ENCODE data around the gene HDGF. TPM values are rescaled to one million over a fixed set of nuclear protein-coding genes. Genes with fewer than 3 reads are reported as not detected.

HDGF gene
- total and polyA plus RNA-seq, 9 of the 15 experiments (the other 6 are each of a cell fraction or from before 2014, with no cell fraction given), result 38.8 to 601 (median 400) TPM

GRCh38 chr1:156692925-156693847 is 58.3 kb downstream of the HDGF start (continued):
- no peak for TF ChIP-seq ZNF609 (CRISPR knock-in tag; IDR thresholded peaks at IDR 0.05; ENCODE audit: borderline replicate concordance)
- TF ChIP-seq, protein P1, sequence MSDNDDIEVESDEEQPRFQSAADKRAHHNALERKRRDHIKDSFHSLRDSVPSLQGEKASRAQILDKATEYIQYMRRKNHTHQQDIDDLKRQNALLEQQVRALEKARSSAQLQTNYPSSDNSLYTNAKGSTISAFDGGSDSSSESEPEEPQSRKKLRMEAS (CRISPR knock-in tag; IDR thresholded peaks at IDR 0.05), result no peak
- TF ChIP-seq GTF2F1 (IDR thresholded peaks at IDR 0.05; ENCODE audit: low read depth, low read length), result no peak
- TF ChIP-seq ZSCAN29 (IDR thresholded peaks at IDR 0.05), result no peak
- no peak for TF ChIP-seq ZNF75A (CRISPR knock-in tag; IDR thresholded peaks at IDR 0.05)
- TF ChIP-seq SIRT6 (IDR thresholded peaks at IDR 0.05; ENCODE audit: low read depth, low read length), result no peak
- peak; percentile 64 for TF ChIP-seq EGR1 (conservative IDR thresholded peaks at IDR 0.05)
- TF ChIP-seq, protein P2, sequence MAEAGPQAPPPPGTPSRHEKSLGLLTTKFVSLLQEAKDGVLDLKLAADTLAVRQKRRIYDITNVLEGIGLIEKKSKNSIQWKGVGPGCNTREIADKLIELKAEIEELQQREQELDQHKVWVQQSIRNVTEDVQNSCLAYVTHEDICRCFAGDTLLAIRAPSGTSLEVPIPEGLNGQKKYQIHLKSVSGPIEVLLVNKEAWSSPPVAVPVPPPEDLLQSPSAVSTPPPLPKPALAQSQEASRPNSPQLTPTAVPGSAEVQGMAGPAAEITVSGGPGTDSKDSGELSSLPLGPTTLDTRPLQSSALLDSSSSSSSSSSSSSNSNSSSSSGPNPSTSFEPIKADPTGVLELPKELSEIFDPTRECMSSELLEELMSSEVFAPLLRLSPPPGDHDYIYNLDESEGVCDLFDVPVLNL (CRISPR knock-in tag; IDR thresholded peaks at IDR 0.05; ENCODE audit: low read depth), result no peak
- no peak for TF ChIP-seq NCOA6 (IDR thresholded peaks at IDR 0.05)
- no peak for TF ChIP-seq CREB3L1 (IDR thresholded peaks at IDR 0.05; ENCODE audit: borderline replicate concordance, low read depth)
- no peak for TF ChIP-seq FUS (optimal IDR thresholded peaks at IDR 0.05; ENCODE audit: low read depth, low read length)
- TF ChIP-seq KDM2B (CRISPR knock-in tag; IDR thresholded peaks at IDR 0.05), result no peak
- no peak for TF ChIP-seq CEBPG (CRISPR knock-in tag; IDR thresholded peaks at IDR 0.05)
- no peak for TF ChIP-seq CEBPG (tag; conservative IDR thresholded peaks at IDR 0.05 in 1 of 2, IDR thresholded peaks at IDR 0.05 in 1 of 2)
- no peak for TF ChIP-seq SMAD1 (IDR thresholded peaks at IDR 0.05; ENCODE audit: low read depth, low read length, partially characterized antibody)
- TF ChIP-seq RBM17 (IDR thresholded peaks at IDR 0.05; ENCODE audit: borderline replicate concordance, low read depth, low read length), result no peak
- no peak for TF ChIP-seq ZNF778 (CRISPR knock-in tag; IDR thresholded peaks at IDR 0.05)
- 0 out of 2 replicates have a peak, but pooled peaks have one; percentile 22 for TF ChIP-seq CBFA2T3 (IDR thresholded peaks at IDR 0.05)
- peak; percentile 87 for TF ChIP-seq SMARCE1 (IDR thresholded peaks at IDR 0.05)
- peak; percentile 54; the same call in 1 of the 2 replicates for TF ChIP-seq MTA2 (IDR thresholded peaks at IDR 0.05; ENCODE audit: low read depth)
- TF ChIP-seq LCOR (CRISPR knock-in tag; IDR thresholded peaks at IDR 0.05), result no peak
- TF ChIP-seq TEAD2 (tag; IDR thresholded peaks at IDR 0.05), result no peak

All from K562 (cell line).